Endometrium (tissue), 2 donors: ENCODE results near the gene MPRIP.
A peak's percentile ranks its signal among the peaks of the same experiment; 100 is the strongest.

Source experiments
- FAIRE-seq: peaks from 2 replicates; lab custom pipeline; 2012; peaks lifted over from hg19 to GRCh38; lab: Jason Lieb, UNC
- donor health status: control.
- donor health status: control.

Gene MPRIP

DNA sequence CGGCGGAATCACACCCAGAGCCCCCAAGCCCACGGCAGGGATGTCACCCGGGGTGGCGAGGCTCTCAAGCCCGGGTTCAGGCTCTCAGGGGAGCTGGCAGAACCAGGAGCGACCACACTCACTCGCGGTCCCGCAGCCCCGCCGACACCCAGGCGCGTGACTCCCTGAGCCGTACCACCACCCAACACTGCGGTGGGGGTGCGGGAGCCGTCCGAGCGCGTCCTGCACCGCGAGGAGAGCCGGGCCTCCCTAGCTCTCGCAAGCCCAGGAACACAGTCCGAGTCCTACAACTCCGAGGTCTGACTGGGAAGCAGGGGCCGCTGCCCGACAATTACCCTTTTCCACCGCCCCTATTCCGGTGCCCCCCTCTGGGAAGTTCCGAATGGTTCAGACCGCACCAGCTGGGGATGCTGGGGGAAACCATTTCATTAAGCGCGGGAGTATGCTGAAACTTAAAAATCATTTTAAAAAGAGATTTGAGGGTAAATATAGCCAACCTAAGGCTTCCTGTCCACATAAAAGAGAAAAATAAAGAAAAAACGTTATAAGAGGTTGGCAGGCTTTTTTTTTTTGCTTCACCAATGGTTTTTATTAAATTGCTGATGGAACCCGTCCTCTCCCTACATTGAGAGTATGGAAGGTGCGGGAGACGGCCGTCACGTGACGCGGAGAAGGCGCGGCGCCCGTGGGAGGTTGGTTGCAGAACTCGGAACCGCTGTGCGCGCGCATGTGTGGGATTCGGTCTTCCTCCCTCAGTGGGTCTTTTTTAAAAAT lies 195.0 kb downstream of the MPRIP start, which contains the start of gene FLCN:
Gene FLCN (minus strand): TSS at position 143 of the 774 bp plus-strand sequence. CDS start 9,031 bp downstream, outside the sequence.
- FAIRE-seq = peak; percentile 69

GRCh38 chr17:17239832-17240231 lies 197.6 kb downstream of the MPRIP start:
- no peak for FAIRE-seq

GRCh38 chr17:17241656-17242055 lies 199.4 kb downstream of the MPRIP start:
- no peak for FAIRE-seq

DNA sequence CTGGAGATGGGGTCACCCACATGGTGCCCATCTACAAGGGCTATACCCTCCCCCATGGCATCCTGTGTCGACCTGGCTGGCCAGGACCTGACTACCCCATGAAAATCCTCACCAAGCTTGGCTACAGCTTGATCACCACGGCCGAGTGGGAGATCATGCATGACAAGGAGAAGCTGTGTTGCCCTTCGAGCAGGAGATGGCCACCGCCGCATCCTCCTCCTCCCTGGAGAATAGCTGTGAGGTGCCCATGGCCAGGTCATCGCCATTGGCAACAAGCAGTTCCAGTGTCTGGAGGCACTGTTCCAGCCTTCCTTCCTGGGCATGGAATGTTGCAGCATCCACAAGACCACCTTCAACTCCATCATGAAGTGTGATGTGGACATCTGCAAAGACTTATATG lies 200.0 kb downstream of the MPRIP start:
- FAIRE-seq = no peak
